Lung (tissue), 12 donors: ENCODE measurements around the gene TMEM170A. TPM values are rescaled to one million over a fixed set of nuclear protein-coding genes. Genes with fewer than 3 reads are reported as not detected.
"Not testable (repeated sequence)": the region's sequence is repeated elsewhere in the genome, so short reads cannot be mapped to it uniquely, and the experiment has no call there.

ENCODE experiments used
- ATAC-seq: fragments of 200-7000 bp; cut with Tn5 transposase; one replicate; pipeline ENCODE4 v1.9.1; 2020; ENCODE audit warnings: moderate number of reproducible peaks; ENCODE audit not compliant: insufficient read depth, low FRiP score
- DNase-seq, 3 donors: peaks; one replicate each; pipeline ENCODE4 v3.0.0-alpha.2; 2013 to 2017
- H3K27ac ChIP-seq, 2 donors: one replicate each; pipeline ENCODE4 v1.5.1; 2013; ENCODE audit warnings: mild to moderate bottlenecking in 2 of 2, moderate library complexity in 2 of 2, control low read depth in 1 of 2, inconsistent platforms in 1 of 2, low read depth in 1 of 2, low read length in 1 of 2
- H3K27me3 ChIP-seq, 3 donors: one replicate each; pipeline ENCODE4 v1.5.1; 2013; ENCODE audit warnings: low read length in 2 of 3; ENCODE audit not compliant: control insufficient read depth in 3 of 3, insufficient read depth in 3 of 3
- H3K36me3 ChIP-seq, 4 donors: one replicate each; pipeline ENCODE4 v1.5.1; 2013; ENCODE audit warnings: low read length in 4 of 4, mild to moderate bottlenecking in 1 of 4, moderate library complexity in 1 of 4; ENCODE audit not compliant: control insufficient read depth in 4 of 4, insufficient read depth in 4 of 4
- H3K4me1 ChIP-seq, 5 donors: one replicate each; pipeline ENCODE4 v1.5.1; 2013; ENCODE audit warnings: low read length in 5 of 5, mild to moderate bottlenecking in 2 of 5, moderate library complexity in 1 of 5; ENCODE audit not compliant: control insufficient read depth in 5 of 5, insufficient read depth in 5 of 5
- H3K4me3 ChIP-seq: one replicate; pipeline ENCODE4 v1.5.1; 2013; ENCODE audit warnings: mild to moderate bottlenecking, control low read depth, moderate library complexity
- H3K9ac ChIP-seq, 2 donors: one replicate each; pipeline ENCODE4 v1.5.1; 2013; ENCODE audit warnings: low read length in 2 of 2, control low read depth in 1 of 2; ENCODE audit not compliant: insufficient read depth in 1 of 2
- H3K9me3 ChIP-seq, 4 donors: one replicate each; pipeline ENCODE4 v1.5.1; 2013; ENCODE audit warnings: low read length in 3 of 4, mild to moderate bottlenecking in 1 of 4, moderate library complexity in 1 of 4; ENCODE audit not compliant: control insufficient read depth in 4 of 4, insufficient read depth in 3 of 4
- WGBS, 2 donors: extraction: QIAGEN DNeasy Blood & Tissue Kit; methylation state at CpG; one replicate each; pipeline ENCODE4 v1.1.7; 2013; 5-methylcytosine and 5-hydroxymethylcytosine counted together
- polyA plus RNA-seq, 2 donors: library from polyadenylated mRNA; stranded (reverse); fragments of 200-250 nt; gene quantifications; one replicate each; pipeline ENCODE4 v1.2.1, GENCODE V29; 2013
- total RNA-seq, 2 donors: library from RNA; depleted of rRNA in 1 of 2; stranded (reverse); fragments of >200 nt in 1 of 2; gene quantifications; one replicate each; pipeline ENCODE4 v1.2.1, GENCODE V29; 2014 to 2021
- TF ChIP-seq, protein P1 (sequence below): IDR thresholded peaks from 2 replicates; pipeline ENCODE4 v1.5.1; 2012; ENCODE audit warnings: mild to moderate bottlenecking; ENCODE audit errors: control extremely low read depth, extremely low read depth
- donor health status: control.
- donor health status: control.
- donor health status: Bipolar disorder and iron deficiency.
- donor health status: healthy.
- donor health status: DM: yes; HTN: yes; CAD: no.

TMEM170A gene
- total and polyA plus RNA-seq, 4 donors, result 8.2 to 37.9 (median 15.2) TPM

DNA sequence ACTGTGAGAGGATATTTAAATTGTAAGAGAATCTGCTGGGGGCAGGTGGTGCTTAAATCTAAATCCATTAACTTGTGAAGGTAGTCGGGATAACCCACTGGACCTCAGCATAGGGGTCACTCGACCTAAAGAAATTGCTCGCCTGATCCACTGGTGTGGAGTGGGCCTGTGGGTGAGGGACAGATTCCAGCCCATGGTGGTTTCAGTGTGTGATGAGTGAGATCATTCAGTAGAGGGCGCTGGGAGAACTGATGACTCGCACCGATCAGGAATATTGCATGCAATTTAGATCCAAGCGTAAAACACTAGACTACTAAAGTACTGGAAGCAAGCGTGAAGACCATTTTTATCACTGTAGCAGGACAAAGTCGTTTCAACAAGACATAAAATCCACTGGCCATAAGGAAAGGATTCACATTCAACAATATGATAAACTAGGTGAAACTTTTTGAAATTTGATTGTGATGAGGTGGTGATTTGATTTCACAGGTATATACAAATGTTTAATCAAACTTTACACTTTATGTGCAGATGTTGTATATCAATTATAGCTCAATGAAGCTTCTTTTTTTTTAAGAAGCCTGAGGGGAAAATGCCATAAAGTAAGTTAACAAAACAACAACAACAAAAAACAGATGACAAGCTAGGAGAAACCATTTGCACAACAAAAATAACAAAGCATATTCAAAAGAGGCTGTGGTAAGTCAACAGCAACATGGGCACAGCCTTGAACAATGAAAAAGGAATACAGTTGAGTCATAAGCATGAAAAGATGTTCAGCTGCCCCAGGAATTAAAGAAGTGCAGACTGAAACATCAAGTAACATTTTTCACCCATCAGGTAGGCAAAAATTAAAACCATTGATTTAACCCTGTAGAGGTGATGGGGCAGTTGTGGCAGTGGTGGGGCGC, 7.5 kb upstream of the TMEM170A start:
- H3K4me3 ChIP-seq, result no peak overlapping the region
- H3K4me1 ChIP-seq, result no peaks in the 10 kb centered on the region
- ATAC-seq (peak; percentile 87), DNase-seq (peak; percentile 53 to 81 (median 75))
- H3K27me3 ChIP-seq, result no peaks in the 10 kb centered on the region
- H3K36me3 ChIP-seq, result no peaks in the 10 kb centered on the region
- 15 to 19% methylated on average over 10 of the region's 10 CpGs for WGBS, 2 donors
- no peak overlapping the region for H3K9ac ChIP-seq
- no peak overlapping the region for H3K27ac ChIP-seq
- TF ChIP-seq, protein P1, sequence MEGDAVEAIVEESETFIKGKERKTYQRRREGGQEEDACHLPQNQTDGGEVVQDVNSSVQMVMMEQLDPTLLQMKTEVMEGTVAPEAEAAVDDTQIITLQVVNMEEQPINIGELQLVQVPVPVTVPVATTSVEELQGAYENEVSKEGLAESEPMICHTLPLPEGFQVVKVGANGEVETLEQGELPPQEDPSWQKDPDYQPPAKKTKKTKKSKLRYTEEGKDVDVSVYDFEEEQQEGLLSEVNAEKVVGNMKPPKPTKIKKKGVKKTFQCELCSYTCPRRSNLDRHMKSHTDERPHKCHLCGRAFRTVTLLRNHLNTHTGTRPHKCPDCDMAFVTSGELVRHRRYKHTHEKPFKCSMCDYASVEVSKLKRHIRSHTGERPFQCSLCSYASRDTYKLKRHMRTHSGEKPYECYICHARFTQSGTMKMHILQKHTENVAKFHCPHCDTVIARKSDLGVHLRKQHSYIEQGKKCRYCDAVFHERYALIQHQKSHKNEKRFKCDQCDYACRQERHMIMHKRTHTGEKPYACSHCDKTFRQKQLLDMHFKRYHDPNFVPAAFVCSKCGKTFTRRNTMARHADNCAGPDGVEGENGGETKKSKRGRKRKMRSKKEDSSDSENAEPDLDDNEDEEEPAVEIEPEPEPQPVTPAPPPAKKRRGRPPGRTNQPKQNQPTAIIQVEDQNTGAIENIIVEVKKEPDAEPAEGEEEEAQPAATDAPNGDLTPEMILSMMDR, result peak; percentile 63
- H3K9me3 ChIP-seq, result no peaks in the 10 kb centered on the region

DNA sequence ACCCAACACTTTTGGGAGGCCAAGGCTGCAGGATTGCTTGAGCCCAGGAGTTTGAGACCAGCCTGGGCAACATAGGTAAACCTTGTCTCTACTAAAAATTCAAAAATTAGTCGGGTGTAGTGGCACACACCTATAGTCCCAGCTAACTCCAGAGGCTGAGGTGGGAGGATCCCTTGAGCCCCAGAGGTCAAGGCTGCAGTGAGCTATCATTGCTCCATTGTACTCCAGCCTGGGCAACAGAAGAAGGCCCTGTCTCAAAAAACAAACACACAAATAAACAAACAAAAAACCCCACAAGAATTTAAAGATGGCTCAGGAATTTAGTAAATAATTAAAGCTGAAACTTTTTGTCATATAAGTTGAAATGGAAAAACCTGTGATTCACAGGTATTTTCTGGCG, 2.3 kb upstream of the TMEM170A start:
- no peak overlapping the region for H3K9ac ChIP-seq
- WGBS, 2 donors, result 88 to 97% methylated on average over 2 of the region's 2 CpGs
- H3K36me3 ChIP-seq, result no peaks in the 10 kb centered on the region
- no peaks in the 10 kb centered on the region for H3K9me3 ChIP-seq
- H3K4me3 ChIP-seq, result no peak overlapping the region
- H3K27me3 ChIP-seq, result no peaks in the 10 kb centered on the region
- DNase-seq (no peak), ATAC-seq (no peak)
- H3K4me1 ChIP-seq, result peaks cover 0 to 12% (median 2%) of the 10 kb centered on the region in 5 donors
- no peak overlapping the region for H3K27ac ChIP-seq
- TF ChIP-seq, protein P1, result no peak

DNA sequence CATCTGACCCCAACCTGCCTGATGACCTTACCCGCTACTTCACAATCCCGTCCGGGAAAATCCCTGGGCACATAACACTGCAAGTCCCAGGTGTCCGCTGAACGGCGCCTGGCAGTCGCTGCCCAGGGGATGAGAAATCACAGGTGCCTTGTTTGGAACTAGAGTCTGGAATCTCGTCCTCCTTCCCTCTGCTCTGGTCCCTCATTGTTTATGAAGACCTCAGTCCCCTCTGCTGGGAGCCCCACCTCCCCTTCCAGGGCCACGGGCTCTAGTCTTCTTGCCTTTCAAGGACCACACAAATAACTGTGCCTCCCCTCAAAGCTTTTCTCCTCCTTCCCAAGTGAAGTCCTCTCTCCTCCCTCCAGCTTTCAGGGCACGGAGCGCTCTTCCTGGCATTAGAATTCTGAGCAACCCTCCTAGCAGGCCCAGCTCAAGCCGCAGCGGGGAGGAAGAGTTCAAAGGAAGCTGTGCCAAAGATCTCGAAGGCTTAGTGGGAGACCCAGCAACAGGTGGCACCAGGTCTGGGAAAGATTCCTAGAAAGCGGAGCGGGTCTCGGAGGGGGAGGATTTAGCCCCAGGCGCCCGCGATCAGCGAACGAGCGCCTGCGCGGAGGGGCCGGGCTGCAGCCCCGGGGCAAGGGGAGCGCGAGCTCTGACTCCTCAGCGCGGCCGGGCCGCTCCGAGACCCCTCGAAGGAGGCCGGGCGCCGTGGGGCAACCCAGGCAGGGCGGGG, 934 bp downstream of the TMEM170A start:
- peak overlapping the region; percentile 70 to 87 for H3K9ac ChIP-seq
- ATAC-seq (peak; percentile 7), DNase-seq (peak; percentile 46 to 72 (median 60))
- H3K4me3 ChIP-seq, result peak overlapping the region; percentile 79
- H3K4me1 ChIP-seq, result peaks cover 0 to 37% (median 10%) of the 10 kb centered on the region in 5 donors
- H3K27ac ChIP-seq, result peak overlapping the region; percentile 98 to 99
- 5 to 6% methylated on average over 38 to 39 of the region's 39 CpGs for WGBS, 2 donors
- not testable (repeated sequence) for H3K27me3 ChIP-seq, H3K9me3 ChIP-seq, H3K36me3 ChIP-seq

DNA sequence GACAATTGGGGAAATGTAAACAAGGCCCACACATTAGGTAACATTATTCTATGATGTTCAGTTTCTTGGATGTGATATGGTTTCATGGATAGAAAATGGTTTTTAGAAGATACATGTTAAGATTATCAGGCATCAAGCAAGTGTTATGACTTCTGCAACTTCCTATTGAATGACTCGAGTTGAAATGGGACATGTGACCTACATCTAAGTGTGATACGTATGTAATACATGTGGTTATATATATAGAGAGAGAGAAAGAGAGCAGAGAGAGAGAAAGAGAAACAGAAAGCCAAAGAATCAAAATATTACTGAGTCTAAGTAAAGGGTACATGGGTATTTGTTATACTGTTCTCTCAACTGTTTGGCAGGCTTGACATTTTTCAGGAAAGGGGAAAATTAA, 1.7 kb downstream of the TMEM170A start:
- no peak for DNase-seq
- TF ChIP-seq, protein P1, result no peak
- no peak overlapping the region for H3K4me3 ChIP-seq
- no peak for ATAC-seq
- H3K27ac ChIP-seq, result no peak overlapping the region
- no peaks in the 10 kb centered on the region for H3K9me3 ChIP-seq
- 9 to 14% methylated on average over 2 of the region's 2 CpGs for WGBS, 2 donors
- no peak overlapping the region for H3K9ac ChIP-seq
- no peaks in the 10 kb centered on the region for H3K27me3 ChIP-seq
- H3K36me3 ChIP-seq, result peaks cover 0 to 2% (median 0%) of the 10 kb centered on the region in 4 donors
- H3K4me1 ChIP-seq, result peaks cover 0 to 37% (median 10%) of the 10 kb centered on the region in 5 donors
